Neural progenitor cell (in vitro differentiated cells): ENCODE measurements around the gene FRS2.
"Not testable (repeated sequence)": the region's sequence is repeated elsewhere in the genome, so short reads cannot be mapped to it uniquely, and the experiment has no call there.

Experiments
- CTCF ChIP-seq: fragments of 200-600 bp; sonication (generic); IDR thresholded peaks from 2 replicates; pipeline ENCODE4 v1.5.1; 2017; ENCODE audit warnings: antibody characterized with exemption, mild to moderate bottlenecking
- EZH2phosphoT487 ChIP-seq: fragments of 200-600 bp; sonication (generic); IDR thresholded peaks from 2 replicates; pipeline ENCODE4 v1.6.1; 2017; ENCODE audit warnings: antibody characterized with exemption

- TF ChIP-seq CTCF, EZH2phosphoT487: not testable (repeated sequence)
Measured at GRCh38 chr12:69452598-69453132, 17.5 kb upstream of the FRS2 start.
